ENCODE results near the gene MLPH. TPM values are rescaled to one million over a fixed set of nuclear protein-coding genes. Genes with fewer than 3 reads are reported as not detected.

Gene MLPH
- total and polyA plus RNA-seq, 8 donors: 61.3 to 657 (median 344) TPM

DNA sequence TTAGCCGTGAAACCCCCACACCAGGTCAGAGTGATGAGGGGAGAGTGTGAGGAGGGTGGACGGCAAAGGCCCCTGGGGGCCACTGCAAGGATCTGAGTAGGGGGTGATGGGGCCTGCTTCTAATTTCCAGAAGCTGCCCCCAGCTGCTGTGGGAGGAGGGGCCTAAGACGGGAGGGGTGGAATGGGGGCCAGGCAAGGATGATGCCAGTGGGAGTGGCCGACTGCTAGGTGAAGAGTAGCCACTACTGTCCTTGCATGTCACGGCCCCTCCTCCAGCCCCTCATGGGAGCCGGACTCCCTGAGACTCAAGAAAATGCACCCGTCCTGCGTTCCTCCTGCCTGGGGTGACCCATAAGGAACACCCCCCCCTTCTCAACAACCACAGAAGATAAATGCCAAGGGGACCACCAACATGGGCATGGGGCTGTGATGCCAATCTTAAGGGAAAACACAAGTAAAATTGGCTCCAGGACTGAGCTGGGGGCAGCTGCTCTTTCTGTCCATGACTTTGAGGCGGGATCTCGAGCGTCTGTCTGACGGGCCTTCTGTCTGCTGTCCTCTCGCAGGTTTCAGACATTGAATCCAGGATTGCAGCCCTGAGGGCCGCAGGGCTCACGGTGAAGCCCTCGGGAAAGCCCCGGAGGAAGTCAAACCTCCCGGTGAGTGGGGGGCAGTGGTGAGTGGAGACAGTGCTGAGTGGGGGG is 55.1 kb downstream of the MLPH start:
- peak overlapping the region in 1 of 5 donors; percentile 19 for H3K27ac ChIP-seq
- H3K27me3 ChIP-seq: no peaks in the 10 kb centered on the region
- peaks cover 24 to 37% (median 33%) of the 10 kb centered on the region in 4 donors for H3K4me1 ChIP-seq
- H3K4me3 ChIP-seq: no peak overlapping the region
- H3K9me3 ChIP-seq: no peaks in the 10 kb centered on the region
- H3K36me3 ChIP-seq: peaks cover 11 to 58% (median 46%) of the 10 kb centered on the region in 4 donors
- 90 to 94% (median 93%) methylated on average over 18 of the region's 18 CpGs for WGBS, 5 donors
- intact Hi-C loops (cut with DNase I; ENCODE audit: low total_unique reads): no loop called here
- no peak for DNase-seq
- TF ChIP-seq POLR2A (IDR thresholded peaks at IDR 0.05): no peak
- TF ChIP-seq, protein P1, sequence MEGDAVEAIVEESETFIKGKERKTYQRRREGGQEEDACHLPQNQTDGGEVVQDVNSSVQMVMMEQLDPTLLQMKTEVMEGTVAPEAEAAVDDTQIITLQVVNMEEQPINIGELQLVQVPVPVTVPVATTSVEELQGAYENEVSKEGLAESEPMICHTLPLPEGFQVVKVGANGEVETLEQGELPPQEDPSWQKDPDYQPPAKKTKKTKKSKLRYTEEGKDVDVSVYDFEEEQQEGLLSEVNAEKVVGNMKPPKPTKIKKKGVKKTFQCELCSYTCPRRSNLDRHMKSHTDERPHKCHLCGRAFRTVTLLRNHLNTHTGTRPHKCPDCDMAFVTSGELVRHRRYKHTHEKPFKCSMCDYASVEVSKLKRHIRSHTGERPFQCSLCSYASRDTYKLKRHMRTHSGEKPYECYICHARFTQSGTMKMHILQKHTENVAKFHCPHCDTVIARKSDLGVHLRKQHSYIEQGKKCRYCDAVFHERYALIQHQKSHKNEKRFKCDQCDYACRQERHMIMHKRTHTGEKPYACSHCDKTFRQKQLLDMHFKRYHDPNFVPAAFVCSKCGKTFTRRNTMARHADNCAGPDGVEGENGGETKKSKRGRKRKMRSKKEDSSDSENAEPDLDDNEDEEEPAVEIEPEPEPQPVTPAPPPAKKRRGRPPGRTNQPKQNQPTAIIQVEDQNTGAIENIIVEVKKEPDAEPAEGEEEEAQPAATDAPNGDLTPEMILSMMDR (IDR thresholded peaks at IDR 0.05): no peak
- TF ChIP-seq POLR2AphosphoS5 (IDR thresholded peaks at IDR 0.05): no peak
- no peak for TF ChIP-seq EP300 (IDR thresholded peaks at IDR 0.05)

- 70 to 85% (median 74%) methylated on average over 8 of the region's 8 CpGs for WGBS, 5 donors
- H3K27me3 ChIP-seq: no peaks in the 10 kb centered on the region
- no peaks in the 10 kb centered on the region for H3K9me3 ChIP-seq
- DNase-seq: no peak
- intact Hi-C loops (cut with DNase I; ENCODE audit: low total_unique reads): no loop called here
- TF ChIP-seq POLR2AphosphoS5 (IDR thresholded peaks at IDR 0.05): no peak
- TF ChIP-seq, protein P1 (IDR thresholded peaks at IDR 0.05): no peak
- no peak for TF ChIP-seq EP300 (IDR thresholded peaks at IDR 0.05)
- H3K4me3 ChIP-seq: no peak overlapping the region
- H3K4me1 ChIP-seq: peaks cover 0 to 2% (median 2%) of the 10 kb centered on the region in 4 donors
- H3K36me3 ChIP-seq: peaks cover 36 to 72% (median 68%) of the 10 kb centered on the region in 4 donors
- H3K27ac ChIP-seq: no peak overlapping the region
Measured at GRCh38 chr2:237546040-237546875, 59.2 kb downstream of the MLPH start.

DNA sequence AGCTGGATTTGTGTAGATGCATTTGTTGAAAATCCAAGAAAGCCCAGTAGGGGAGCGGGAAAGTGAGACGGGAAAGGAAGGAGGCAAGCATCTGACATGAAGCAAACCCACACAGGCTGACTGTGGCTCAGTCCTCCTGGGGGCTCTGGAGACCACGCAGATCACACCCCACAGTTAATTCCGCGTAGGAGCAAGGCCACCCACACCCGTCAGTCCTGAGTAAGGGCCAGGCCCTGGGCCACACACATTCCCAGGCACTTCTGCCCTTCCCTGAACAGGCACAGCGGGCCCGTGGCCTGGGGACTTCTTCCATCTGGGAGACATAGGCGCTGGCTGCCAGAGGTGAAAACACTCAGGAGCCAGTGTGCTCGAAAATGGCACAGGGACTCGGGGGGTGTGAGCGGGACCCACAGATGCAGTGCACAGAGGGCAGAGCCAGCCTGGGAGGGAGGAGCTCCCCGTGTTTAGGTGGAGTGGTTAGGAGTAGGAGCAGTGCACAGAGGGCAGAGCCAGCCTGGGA is 59.9 kb downstream of the MLPH start:
- H3K36me3 ChIP-seq: peaks cover 39 to 71% (median 67%) of the 10 kb centered on the region in 4 donors
- no peak for TF ChIP-seq POLR2AphosphoS5 (IDR thresholded peaks at IDR 0.05)
- TF ChIP-seq EP300 (IDR thresholded peaks at IDR 0.05): no peak
- TF ChIP-seq, protein P1 (IDR thresholded peaks at IDR 0.05): no peak
- TF ChIP-seq POLR2A (IDR thresholded peaks at IDR 0.05): no peak
- peak overlapping the region in 2 of 5 donors; percentile 13 to 42 for H3K27ac ChIP-seq
- no peak overlapping the region for H3K4me3 ChIP-seq
- 72 to 85% (median 80%) methylated on average over 13 of the region's 13 CpGs for WGBS, 5 donors
- H3K27me3 ChIP-seq: no peaks in the 10 kb centered on the region
- no peak for DNase-seq
- intact Hi-C loops (cut with DNase I; ENCODE audit: low total_unique reads): no loop called here
- no peaks in the 10 kb centered on the region for H3K9me3 ChIP-seq
- no peaks in the 10 kb centered on the region for H3K4me1 ChIP-seq

- intact Hi-C loops (cut with DNase I; ENCODE audit: low total_unique reads): no loop called here
- 62 to 76% (median 70%) methylated on average over 9 to 11 of the region's 11 CpGs for WGBS, 5 donors
- Histone ChIP-seq H3K36me3 (peaks cover 41 to 76% (median 71%) of the 10 kb centered on the region in 4 donors), H3K27me3 (no peaks in the 10 kb centered on the region), H3K9me3 (no peaks in the 10 kb centered on the region), H3K27ac (no peak overlapping the region), H3K4me3 (no peak overlapping the region), H3K4me1 (no peaks in the 10 kb centered on the region)
- TF ChIP-seq POLR2AphosphoS5 (IDR thresholded peaks at IDR 0.05): no peak
- TF ChIP-seq, protein P1 (IDR thresholded peaks at IDR 0.05): no peak
- no peak for TF ChIP-seq POLR2A (IDR thresholded peaks at IDR 0.05)
- no peak for TF ChIP-seq EP300 (IDR thresholded peaks at IDR 0.05)
- DNase-seq: no peak
Measured at GRCh38 chr2:237547841-237548416, 60.9 kb downstream of the MLPH start.
